ENCODE data around the gene ANAPC2.

Gene ANAPC2

GRCh38 chr9:137231372-137232039 lies 43.1 kb upstream of the ANAPC2 start:
- no peak for DNase-seq (ENCODE audit: low read depth)
- H3K4me3 ChIP-seq (ENCODE audit: low read depth, low read length): no peak overlapping the region
- TF ChIP-seq CTCF (IDR thresholded peaks at IDR 0.05; ENCODE audit: low read depth, low read length) (no peak), MYC (IDR thresholded peaks at IDR 0.05; ENCODE audit: low read depth, low read length) (no peak), MAX (IDR thresholded peaks at IDR 0.05; ENCODE audit: low read depth, low read length) (no peak), POLR2A (IDR thresholded peaks at IDR 0.05; ENCODE audit: extremely low read depth, insufficient read length) (no peak)

- H3K4me3 ChIP-seq (ENCODE audit: low read depth, low read length): no peak within 1 kb of the TSS
- TF ChIP-seq MAX (IDR thresholded peaks at IDR 0.05; ENCODE audit: low read depth, low read length) (no peak), POLR2A (IDR thresholded peaks at IDR 0.05; ENCODE audit: extremely low read depth, insufficient read length) (no peak)
- no peak for DNase-seq (ENCODE audit: low read depth)
These were observed 42.5 kb upstream of the ANAPC2 start, which contains the start of gene SLC34A3 for GRCh38 chr9:137230705-137231371. Gene SLC34A3 (plus strand): TSS chr9:137230901. CDS start chr9:137231703, 802 bp downstream.

GRCh38 chr9:137229903-137230704 lies 41.7 kb upstream of the ANAPC2 start:
- TF ChIP-seq MAX (IDR thresholded peaks at IDR 0.05; ENCODE audit: low read depth, low read length): no peak
- no peak for TF ChIP-seq CTCF (IDR thresholded peaks at IDR 0.05; ENCODE audit: low read depth, low read length)
- TF ChIP-seq POLR2A (IDR thresholded peaks at IDR 0.05; ENCODE audit: extremely low read depth, insufficient read length): no peak
- TF ChIP-seq MYC (IDR thresholded peaks at IDR 0.05; ENCODE audit: low read depth, low read length): no peak
- DNase-seq (ENCODE audit: low read depth): no peak
- H3K4me3 ChIP-seq (ENCODE audit: low read depth, low read length): no peak overlapping the region

GRCh38 chr9:137228968-137229896 lies 40.9 kb upstream of the ANAPC2 start:
- no peak overlapping the region for H3K4me3 ChIP-seq (ENCODE audit: low read depth, low read length)
- no peak for TF ChIP-seq POLR2A (IDR thresholded peaks at IDR 0.05; ENCODE audit: extremely low read depth, insufficient read length)
- TF ChIP-seq MAX (IDR thresholded peaks at IDR 0.05; ENCODE audit: low read depth, low read length): no peak
- TF ChIP-seq MYC (IDR thresholded peaks at IDR 0.05; ENCODE audit: low read depth, low read length): no peak
- no peak for TF ChIP-seq CTCF (IDR thresholded peaks at IDR 0.05; ENCODE audit: low read depth, low read length)
- no peak for DNase-seq (ENCODE audit: low read depth)

- no peak for DNase-seq (ENCODE audit: low read depth)
- no peak overlapping the region for H3K4me3 ChIP-seq (ENCODE audit: low read depth, low read length)
- TF ChIP-seq CTCF (IDR thresholded peaks at IDR 0.05; ENCODE audit: low read depth, low read length) (no peak), MAX (IDR thresholded peaks at IDR 0.05; ENCODE audit: low read depth, low read length) (no peak), POLR2A (IDR thresholded peaks at IDR 0.05; ENCODE audit: extremely low read depth, insufficient read length) (no peak), MYC (IDR thresholded peaks at IDR 0.05; ENCODE audit: low read depth, low read length) (no peak)
These were observed 40.2 kb upstream of the ANAPC2 start for GRCh38 chr9:137228506-137228967.
